ENCODE data around the gene NELL1. TPM values are rescaled to one million over a fixed set of nuclear protein-coding genes. Genes with fewer than 3 reads are reported as not detected.

NELL1 gene
- total RNA-seq, 1 donor from 2014 or later, result 0.45 TPM

DNA sequence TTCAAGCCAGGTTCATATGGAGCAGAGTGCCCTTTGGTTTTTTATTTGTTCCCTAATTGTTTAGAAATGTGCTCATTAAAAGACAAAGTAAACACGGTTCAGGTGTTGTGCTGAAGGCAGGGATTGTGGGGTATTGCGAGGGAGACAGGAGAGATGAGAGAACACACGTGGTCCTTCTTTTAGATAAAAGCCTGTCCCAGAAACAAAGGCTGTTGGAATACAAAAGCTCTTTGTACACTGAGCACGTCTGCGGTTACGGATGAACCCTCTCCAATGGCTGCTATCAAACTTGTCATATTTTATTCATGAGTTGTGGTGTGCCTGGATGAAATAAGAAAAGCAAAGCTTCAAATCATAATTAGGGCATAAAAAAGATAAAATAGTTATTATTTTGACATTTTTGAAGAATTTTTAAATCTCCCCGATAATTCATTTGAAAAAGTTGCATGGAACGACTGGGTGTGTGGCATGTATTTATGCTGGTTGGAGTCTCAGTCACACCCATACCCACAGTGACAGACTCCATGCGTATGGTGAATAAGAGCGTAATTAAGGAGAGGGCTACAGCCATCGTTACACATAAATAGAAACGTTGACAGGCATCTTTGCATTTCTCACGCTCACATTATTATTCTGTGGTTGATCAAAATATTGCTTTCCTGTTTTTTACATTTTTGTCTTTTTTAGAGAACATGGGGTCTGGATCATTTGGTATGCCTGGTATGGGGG is 92.9 kb downstream of the NELL1 start:
- no peak for DNase-seq (ENCODE audit: low read depth)
- Histone ChIP-seq H3K9me3 (ENCODE audit: insufficient read depth, low read depth, low read length) (no peaks in the 10 kb centered on the region), H4K20me1 (ENCODE audit: insufficient read depth, low read length) (no peaks in the 10 kb centered on the region), H3K79me2 (ENCODE audit: insufficient read depth, low read length) (no peaks in the 10 kb centered on the region), H3K4me3 (ENCODE audit: insufficient read depth, low read depth, low read length) (no peak overlapping the region), H3K36me3 (ENCODE audit: insufficient read depth, low read length) (no peaks in the 10 kb centered on the region), H3K4me1 (ENCODE audit: insufficient read depth, low read length) (no peaks in the 10 kb centered on the region), H3K4me2 (ENCODE audit: low read length) (no peak overlapping the region), H2AFZ (ENCODE audit: low read depth, low read length) (no peak overlapping the region), H3K27me3 (ENCODE audit: insufficient read depth, low read length) (no peaks in the 10 kb centered on the region), H3K27ac (ENCODE audit: low read depth, low read length) (no peak overlapping the region), H3K9ac (ENCODE audit: low read length) (no peak overlapping the region)
- H3K36me3 Mint-ChIP-seq (ENCODE audit: low read depth, unreplicated experiment), result no peaks in the 10 kb centered on the region
- H3K9me3 Mint-ChIP-seq (ENCODE audit: unreplicated experiment), result no peaks in the 10 kb centered on the region
- no peak overlapping the region for H3K27ac Mint-ChIP-seq (ENCODE audit: unreplicated experiment)
- no peaks in the 10 kb centered on the region for H3K4me1 Mint-ChIP-seq (ENCODE audit: low read depth, unreplicated experiment)
- FAIRE-seq, result no peak
- TF ChIP-seq, protein P1, sequence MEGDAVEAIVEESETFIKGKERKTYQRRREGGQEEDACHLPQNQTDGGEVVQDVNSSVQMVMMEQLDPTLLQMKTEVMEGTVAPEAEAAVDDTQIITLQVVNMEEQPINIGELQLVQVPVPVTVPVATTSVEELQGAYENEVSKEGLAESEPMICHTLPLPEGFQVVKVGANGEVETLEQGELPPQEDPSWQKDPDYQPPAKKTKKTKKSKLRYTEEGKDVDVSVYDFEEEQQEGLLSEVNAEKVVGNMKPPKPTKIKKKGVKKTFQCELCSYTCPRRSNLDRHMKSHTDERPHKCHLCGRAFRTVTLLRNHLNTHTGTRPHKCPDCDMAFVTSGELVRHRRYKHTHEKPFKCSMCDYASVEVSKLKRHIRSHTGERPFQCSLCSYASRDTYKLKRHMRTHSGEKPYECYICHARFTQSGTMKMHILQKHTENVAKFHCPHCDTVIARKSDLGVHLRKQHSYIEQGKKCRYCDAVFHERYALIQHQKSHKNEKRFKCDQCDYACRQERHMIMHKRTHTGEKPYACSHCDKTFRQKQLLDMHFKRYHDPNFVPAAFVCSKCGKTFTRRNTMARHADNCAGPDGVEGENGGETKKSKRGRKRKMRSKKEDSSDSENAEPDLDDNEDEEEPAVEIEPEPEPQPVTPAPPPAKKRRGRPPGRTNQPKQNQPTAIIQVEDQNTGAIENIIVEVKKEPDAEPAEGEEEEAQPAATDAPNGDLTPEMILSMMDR (IDR thresholded peaks at IDR 0.05; ENCODE audit: insufficient read depth, low read depth, low read length), result no peak
- no peak for TF ChIP-seq EZH2 (IDR thresholded peaks at IDR 0.05; ENCODE audit: insufficient read depth, low read length)
- peaks cover 5% of the 10 kb centered on the region for H3K27me3 Mint-ChIP-seq (ENCODE audit: low read depth, unreplicated experiment)
- no peak overlapping the region for H3K4me3 Mint-ChIP-seq (ENCODE audit: unreplicated experiment)

DNA sequence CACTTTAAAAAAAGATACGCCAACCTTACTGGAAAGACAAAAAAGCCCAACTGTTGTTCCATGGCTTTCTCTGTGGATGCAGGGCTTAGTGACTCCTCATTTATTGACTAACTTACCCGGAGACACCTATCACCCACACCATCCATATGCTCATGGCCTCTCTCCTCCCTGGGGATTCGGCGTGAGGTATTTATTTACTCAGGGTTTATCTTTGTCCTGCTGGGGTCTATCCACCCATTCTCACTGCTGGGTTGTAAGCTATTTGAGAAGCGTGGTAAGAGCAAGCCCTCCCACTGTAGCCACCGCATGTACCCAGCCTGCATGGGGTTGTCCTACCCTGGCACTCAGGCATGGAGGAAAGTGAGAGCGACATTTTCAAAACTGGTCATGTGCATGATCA is 93.6 kb downstream of the NELL1 start:
- no peak for DNase-seq (ENCODE audit: low read depth)
- Histone ChIP-seq H3K9ac (ENCODE audit: low read length) (no peak overlapping the region), H3K36me3 (ENCODE audit: insufficient read depth, low read length) (no peaks in the 10 kb centered on the region), H4K20me1 (ENCODE audit: insufficient read depth, low read length) (no peaks in the 10 kb centered on the region), H3K9me3 (ENCODE audit: insufficient read depth, low read depth, low read length) (no peaks in the 10 kb centered on the region), H3K4me1 (ENCODE audit: insufficient read depth, low read length) (no peaks in the 10 kb centered on the region), H2AFZ (ENCODE audit: low read depth, low read length) (no peak overlapping the region), H3K27me3 (ENCODE audit: insufficient read depth, low read length) (no peaks in the 10 kb centered on the region), H3K79me2 (ENCODE audit: insufficient read depth, low read length) (no peaks in the 10 kb centered on the region), H3K4me3 (ENCODE audit: insufficient read depth, low read depth, low read length) (no peak overlapping the region), H3K27ac (ENCODE audit: low read depth, low read length) (no peak overlapping the region), H3K4me2 (ENCODE audit: low read length) (no peak overlapping the region)
- Mint-ChIP-seq H3K4me3 (ENCODE audit: unreplicated experiment) (no peak overlapping the region), H3K27me3 (ENCODE audit: low read depth, unreplicated experiment) (peaks cover 5% of the 10 kb centered on the region), H3K4me1 (ENCODE audit: low read depth, unreplicated experiment) (no peaks in the 10 kb centered on the region), H3K36me3 (ENCODE audit: low read depth, unreplicated experiment) (no peaks in the 10 kb centered on the region), H3K27ac (ENCODE audit: unreplicated experiment) (no peak overlapping the region), H3K9me3 (ENCODE audit: unreplicated experiment) (no peaks in the 10 kb centered on the region)
- no peak for TF ChIP-seq EZH2 (IDR thresholded peaks at IDR 0.05; ENCODE audit: insufficient read depth, low read length)
- TF ChIP-seq, protein P1 (IDR thresholded peaks at IDR 0.05; ENCODE audit: insufficient read depth, low read depth, low read length), result no peak
- no peak for FAIRE-seq

DNA sequence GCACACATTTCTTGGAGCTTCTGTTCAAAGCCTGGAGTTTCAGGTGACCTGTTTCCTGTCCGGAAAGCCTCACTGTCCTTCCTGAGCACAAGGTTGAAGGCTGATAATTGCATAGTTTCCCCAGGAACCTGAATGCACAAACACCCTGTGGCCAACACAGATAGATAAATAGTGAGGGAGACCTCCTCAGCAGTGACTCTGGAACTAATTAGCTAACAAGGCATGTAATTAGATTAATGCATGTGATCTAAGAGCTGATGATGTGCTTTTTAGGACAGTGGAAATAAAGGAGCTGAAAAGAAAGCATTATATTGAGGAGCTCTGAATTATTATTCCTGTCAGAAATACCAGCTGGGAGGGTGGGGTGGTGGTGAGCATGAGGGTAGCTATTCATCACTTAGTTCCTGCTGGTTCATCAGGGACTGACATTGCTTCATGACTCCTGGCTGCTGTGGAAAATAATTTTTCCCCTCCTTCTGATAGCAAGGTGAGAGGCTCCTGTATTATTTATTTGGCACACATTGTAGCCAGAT is 101.1 kb downstream of the NELL1 start:
- peaks cover 6% of the 10 kb centered on the region for H3K27me3 Mint-ChIP-seq (ENCODE audit: low read depth, unreplicated experiment)
- Histone ChIP-seq H2AFZ (ENCODE audit: low read depth, low read length) (no peak overlapping the region), H3K79me2 (ENCODE audit: insufficient read depth, low read length) (no peaks in the 10 kb centered on the region), H3K9me3 (ENCODE audit: insufficient read depth, low read depth, low read length) (no peaks in the 10 kb centered on the region), H3K9ac (ENCODE audit: low read length) (no peak overlapping the region), H3K4me1 (ENCODE audit: insufficient read depth, low read length) (no peaks in the 10 kb centered on the region), H4K20me1 (ENCODE audit: insufficient read depth, low read length) (no peaks in the 10 kb centered on the region), H3K36me3 (ENCODE audit: insufficient read depth, low read length) (no peaks in the 10 kb centered on the region), H3K27me3 (ENCODE audit: insufficient read depth, low read length) (no peaks in the 10 kb centered on the region), H3K4me2 (ENCODE audit: low read length) (no peak overlapping the region), H3K4me3 (ENCODE audit: insufficient read depth, low read depth, low read length) (no peak overlapping the region), H3K27ac (ENCODE audit: low read depth, low read length) (no peak overlapping the region)
- H3K27ac Mint-ChIP-seq (ENCODE audit: unreplicated experiment), result no peak overlapping the region
- DNase-seq (ENCODE audit: low read depth), result no peak
- FAIRE-seq, result no peak
- TF ChIP-seq, protein P1 (IDR thresholded peaks at IDR 0.05; ENCODE audit: insufficient read depth, low read depth, low read length), result no peak
- no peak for TF ChIP-seq EZH2 (IDR thresholded peaks at IDR 0.05; ENCODE audit: insufficient read depth, low read length)
- no peaks in the 10 kb centered on the region for H3K9me3 Mint-ChIP-seq (ENCODE audit: unreplicated experiment)
- H3K4me1 Mint-ChIP-seq (ENCODE audit: low read depth, unreplicated experiment), result peaks cover 2% of the 10 kb centered on the region
- H3K36me3 Mint-ChIP-seq (ENCODE audit: low read depth, unreplicated experiment), result no peaks in the 10 kb centered on the region
- no peak overlapping the region for H3K4me3 Mint-ChIP-seq (ENCODE audit: unreplicated experiment)

Data from astrocyte (in vitro differentiated cells and primary cell).